Measurements from ENCODE around the gene THSD4. TPM values are rescaled to one million over a fixed set of nuclear protein-coding genes. Genes with fewer than 3 reads are reported as not detected.

Gene THSD4
- total RNA-seq, 2 experiments from 2014 or later: not detected

- intact Hi-C loops (cut with micrococcal nuclease): no loop called here
- no peak for TF ChIP-seq CTCF (IDR thresholded peaks at IDR 0.05)
- ChIA-PET POLR2A (no interaction called here), CTCF (no interaction called here)
- peaks cover 17% of the 10 kb centered on the region for H3K4me1 Mint-ChIP-seq (ENCODE audit: low read depth)
- peaks cover 6% of the 10 kb centered on the region for H3K36me3 Mint-ChIP-seq (ENCODE audit: low read depth)
- no peak for ATAC-seq
- H3K27ac Mint-ChIP-seq: no peak overlapping the region
- H3K27me3 Mint-ChIP-seq: peaks cover 4% of the 10 kb centered on the region
- no peak overlapping the region for H3K4me3 Mint-ChIP-seq
- peaks cover 15% of the 10 kb centered on the region for H3K9me3 Mint-ChIP-seq
- no peak for DNase-seq
These were observed 259.5 kb downstream of the THSD4 start for GRCh38 chr15:71374607-71375352.

GRCh38 chr15:71375934-71376333 lies 260.7 kb downstream of the THSD4 start:
- Mint-ChIP-seq H3K27me3 (peaks cover 4% of the 10 kb centered on the region), H3K36me3 (ENCODE audit: low read depth) (peaks cover 4% of the 10 kb centered on the region), H3K4me3 (no peak overlapping the region), H3K27ac (no peak overlapping the region), H3K4me1 (ENCODE audit: low read depth) (peaks cover 17% of the 10 kb centered on the region), H3K9me3 (peaks cover 5% of the 10 kb centered on the region)
- TF ChIP-seq CTCF (IDR thresholded peaks at IDR 0.05): no peak
- POLR2A ChIA-PET: no interaction called here
- CTCF ChIA-PET: no interaction called here
- no peak for DNase-seq
- intact Hi-C loops (cut with micrococcal nuclease): no loop called here
- ATAC-seq: no peak

- ChIA-PET POLR2A (no interaction called here), CTCF (no interaction called here)
- Mint-ChIP-seq H3K36me3 (ENCODE audit: low read depth) (no peaks in the 10 kb centered on the region), H3K4me3 (no peak overlapping the region), H3K4me1 (ENCODE audit: low read depth) (peaks cover 3% of the 10 kb centered on the region), H3K9me3 (no peaks in the 10 kb centered on the region), H3K27ac (no peak overlapping the region), H3K27me3 (peaks cover 8% of the 10 kb centered on the region)
- intact Hi-C loops (cut with micrococcal nuclease): no loop called here
- DNase-seq (no peak), ATAC-seq (no peak)
- TF ChIP-seq CTCF (IDR thresholded peaks at IDR 0.05): no peak
These were observed 264.6 kb downstream of the THSD4 start for GRCh38 chr15:71379893-71380292.

GRCh38 chr15:71380345-71380744 lies 265.1 kb downstream of the THSD4 start:
- H3K27ac Mint-ChIP-seq: no peak overlapping the region
- intact Hi-C loops (cut with micrococcal nuclease): no loop called here
- DNase-seq (no peak), ATAC-seq (no peak)
- ChIA-PET CTCF (no interaction called here), POLR2A (no interaction called here)
- no peak overlapping the region for H3K4me3 Mint-ChIP-seq
- peaks cover 6% of the 10 kb centered on the region for H3K27me3 Mint-ChIP-seq
- no peaks in the 10 kb centered on the region for H3K36me3 Mint-ChIP-seq (ENCODE audit: low read depth)
- H3K9me3 Mint-ChIP-seq: no peaks in the 10 kb centered on the region
- H3K4me1 Mint-ChIP-seq (ENCODE audit: low read depth): peaks cover 2% of the 10 kb centered on the region
- no peak for TF ChIP-seq CTCF (IDR thresholded peaks at IDR 0.05)

- ATAC-seq (no peak), DNase-seq (no peak)
- Mint-ChIP-seq H3K9me3 (peaks cover 4% of the 10 kb centered on the region), H3K36me3 (ENCODE audit: low read depth) (no peaks in the 10 kb centered on the region), H3K27me3 (peaks cover 21% of the 10 kb centered on the region), H3K4me3 (no peak overlapping the region), H3K27ac (no peak overlapping the region), H3K4me1 (ENCODE audit: low read depth) (peaks cover 2% of the 10 kb centered on the region)
- ChIA-PET CTCF (no interaction called here), POLR2A (no interaction called here)
- no peak for TF ChIP-seq CTCF (IDR thresholded peaks at IDR 0.05)
- intact Hi-C loops (cut with micrococcal nuclease): no loop called here
These were observed 269.2 kb downstream of the THSD4 start for GRCh38 chr15:71384501-71384900.

All from activated CD8-positive, alpha-beta T cell treated with anti-CD3 and anti-CD28 coated beads for 36 hours (primary cell).